Stimulated activated CD4-positive, alpha-beta T cell treated with anti-CD3 and anti-CD28 coated beads, Interleukin-1b, Interleukin-23, amount 100 ng/mL, for 1 hour (primary cell): ENCODE measurements around the gene RPL12.

ENCODE experiments used
- DNase-seq, 2 donors: peaks; one replicate each; pipeline ENCODE4 v3.0.0-alpha.2; 2020; ENCODE audit warnings: low read depth in 2 of 2

Gene RPL12

DNA sequence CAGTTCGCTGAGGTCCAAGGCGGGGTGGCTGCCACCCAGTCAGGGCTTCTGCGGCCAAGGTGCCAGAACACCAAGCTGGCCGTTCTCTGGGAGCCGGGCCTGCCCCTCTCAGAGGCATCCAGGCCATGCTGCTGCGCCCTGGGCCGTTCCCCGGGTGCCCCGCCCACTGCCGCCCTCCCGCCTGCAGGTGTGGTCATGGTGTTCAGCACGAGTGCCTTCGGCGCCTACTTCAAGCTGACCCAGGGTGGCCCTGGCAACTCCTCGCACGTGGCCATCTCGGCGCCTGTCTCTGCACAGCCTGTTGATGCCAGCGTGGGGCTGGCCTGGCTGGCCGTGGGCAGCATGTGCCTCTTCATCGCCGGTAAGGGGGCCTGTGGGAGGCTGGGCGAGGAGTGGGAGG lies 46.6 kb downstream of the RPL12 start:
- DNase-seq, result no peak

DNA sequence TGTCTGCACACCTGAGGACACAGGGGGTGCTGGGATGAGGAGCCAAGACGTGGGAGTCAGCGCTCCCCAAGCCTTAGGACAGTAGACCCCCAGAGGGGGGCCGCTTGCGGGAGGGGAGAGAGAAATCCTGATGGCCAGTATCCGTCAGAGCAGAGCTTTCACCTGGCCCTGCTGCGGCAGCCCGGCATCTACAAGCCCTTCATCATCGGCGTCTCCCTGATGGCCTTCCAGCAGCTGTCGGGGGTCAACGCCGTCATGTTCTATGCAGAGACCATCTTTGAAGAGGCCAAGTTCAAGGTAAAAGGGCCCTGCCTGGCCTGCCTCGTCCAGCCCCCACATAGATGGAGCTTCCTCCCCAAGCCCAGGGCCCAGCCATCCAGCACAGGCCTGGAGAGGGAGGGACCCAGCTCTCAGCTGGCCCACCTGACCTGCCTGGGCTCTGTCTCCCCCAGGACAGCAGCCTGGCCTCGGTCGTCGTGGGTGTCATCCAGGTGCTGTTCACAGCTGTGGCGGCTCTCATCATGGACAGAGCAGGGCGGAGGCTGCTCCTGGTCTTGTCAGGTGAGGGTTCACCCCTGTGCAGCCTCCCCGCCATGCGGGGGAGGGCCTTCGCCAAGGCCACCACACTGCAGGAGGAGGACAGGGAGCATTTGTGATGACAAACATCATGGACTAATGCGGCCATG lies 47.6 kb downstream of the RPL12 start:
- DNase-seq, result no peak

DNA sequence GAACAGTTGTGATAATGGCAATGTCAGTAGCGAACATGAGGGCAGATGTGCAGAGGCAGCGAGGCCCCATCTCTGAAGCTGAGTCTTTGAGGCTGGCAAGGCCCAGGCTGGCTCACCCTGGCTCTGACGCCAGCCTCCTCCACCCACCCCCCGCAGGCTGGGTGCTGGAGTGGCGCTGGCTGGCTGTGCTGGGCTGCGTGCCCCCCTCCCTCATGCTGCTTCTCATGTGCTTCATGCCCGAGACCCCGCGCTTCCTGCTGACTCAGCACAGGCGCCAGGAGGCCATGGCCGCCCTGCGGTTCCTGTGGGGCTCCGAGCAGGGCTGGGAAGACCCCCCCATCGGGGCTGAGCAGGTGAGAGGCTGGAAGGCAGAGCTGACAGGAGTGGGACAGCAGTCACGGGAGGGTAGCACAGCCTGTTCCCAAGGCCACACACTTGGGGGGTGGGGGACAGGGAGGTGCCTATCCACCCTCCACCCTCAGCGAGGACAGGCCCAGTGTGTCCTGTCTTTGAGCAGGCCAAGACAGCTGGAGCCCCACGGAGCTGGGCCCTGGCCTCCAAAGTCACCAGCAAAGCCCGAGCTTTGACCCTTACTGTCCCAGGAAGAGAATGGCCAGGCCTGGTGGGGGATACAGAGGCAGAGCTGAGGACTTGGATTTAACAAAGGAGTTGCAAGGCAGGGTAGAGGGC lies 48.7 kb downstream of the RPL12 start:
- no peak for DNase-seq

GRCh38 chr9:127399736-127400269 lies 51.4 kb downstream of the RPL12 start:
- no peak for DNase-seq

GRCh38 chr9:127398715-127399400 lies 52.3 kb downstream of the RPL12 start:
- DNase-seq, result no peak

DNA sequence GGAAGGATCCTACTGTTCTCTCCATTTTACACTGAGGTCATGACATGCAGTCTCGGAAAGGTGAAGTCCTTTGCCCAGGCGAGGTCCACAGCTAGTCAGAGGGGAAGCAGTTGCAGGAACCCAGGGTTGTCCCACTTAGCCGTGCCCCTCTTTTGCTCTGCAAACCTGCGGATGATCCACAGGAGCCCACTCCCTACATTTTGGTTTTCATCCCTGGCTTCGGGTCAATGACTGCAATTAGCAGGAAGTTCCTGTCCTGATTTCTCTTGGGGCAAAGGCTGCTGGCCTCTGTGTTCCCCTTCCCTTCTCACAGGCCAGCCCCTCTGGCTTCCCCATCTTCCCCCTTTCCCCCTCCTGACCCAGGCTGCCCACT lies 52.9 kb downstream of the RPL12 start:
- no peak for DNase-seq
